ENCODE measurements around the gene MTCL3.

The MTCL3 gene

DNA sequence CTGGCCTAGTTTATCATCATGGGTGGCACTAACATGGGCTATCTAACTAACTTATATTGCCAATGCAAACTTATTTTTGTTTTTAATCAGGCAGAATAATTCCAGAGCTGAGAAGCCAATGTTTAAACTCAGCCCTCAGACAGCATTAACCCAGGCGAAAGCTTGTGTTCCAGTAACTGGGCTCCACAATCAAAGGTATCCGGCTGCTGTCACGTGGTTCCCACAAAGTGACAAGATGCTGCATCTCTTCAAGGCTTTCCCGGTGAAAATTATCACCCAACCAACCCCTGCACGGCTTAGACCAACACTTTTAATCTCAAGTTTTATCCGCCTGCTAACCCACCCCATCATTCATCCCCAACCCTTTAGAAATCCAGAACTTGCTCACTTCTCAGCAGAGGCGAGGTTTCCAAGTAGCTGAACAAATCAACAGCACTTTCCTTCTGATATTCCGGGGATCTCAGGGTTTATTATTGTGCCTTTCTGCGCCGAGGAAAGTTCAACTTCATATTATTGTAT, 885 bp downstream of the MTCL3 start:
- no peaks in the 10 kb centered on the region for H3K36me3 ChIP-seq
- no peak overlapping the region for H3K4me3 ChIP-seq
- H3K27me3 ChIP-seq: no peaks in the 10 kb centered on the region
- no peak for DNase-seq
- no peaks in the 10 kb centered on the region for H3K9me3 ChIP-seq

GRCh38 chr6:127517693-127518092, 1.4 kb downstream of the MTCL3 start:
- H3K4me3 ChIP-seq: no peak overlapping the region

DNA sequence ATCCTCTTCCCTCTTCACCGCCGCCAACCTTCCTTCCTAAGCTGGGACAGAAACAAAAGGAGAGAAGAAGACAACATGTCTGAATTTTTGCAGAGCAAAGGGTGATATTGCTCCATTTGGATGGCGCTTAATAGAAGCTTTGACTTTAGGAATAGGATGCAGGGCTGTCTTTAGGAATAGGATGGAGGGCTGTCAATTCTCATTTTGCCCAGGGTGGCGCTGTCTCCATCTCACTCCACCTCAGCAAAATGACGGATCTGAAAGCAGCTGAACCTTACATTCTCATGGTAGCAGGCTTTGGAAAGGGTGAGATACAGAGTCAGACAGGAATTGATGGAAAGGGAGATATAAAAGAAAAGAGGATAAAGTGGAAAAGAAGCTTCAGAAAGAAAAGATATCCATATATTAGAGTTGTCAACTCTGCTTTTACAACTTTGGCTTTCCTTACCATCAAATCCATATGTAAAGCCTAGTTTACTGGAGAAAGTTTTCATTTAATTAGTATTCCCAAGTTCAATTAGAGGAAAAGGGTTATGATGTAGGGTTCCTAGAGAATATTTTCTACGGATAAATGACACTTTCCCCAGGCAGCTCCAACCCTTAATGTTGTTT, 2.4 kb downstream of the MTCL3 start:
- Histone ChIP-seq H3K9me3 (no peaks in the 10 kb centered on the region), H3K4me3 (peak overlapping the region; percentile 51), H3K36me3 (no peaks in the 10 kb centered on the region), H3K27me3 (no peaks in the 10 kb centered on the region)
- peak; percentile 54 for DNase-seq

More at GRCh38 chr6:127517693-127518092, 1.4 kb downstream of the MTCL3 start:
- no peaks in the 10 kb centered on the region for H3K36me3 ChIP-seq
- no peaks in the 10 kb centered on the region for H3K27me3 ChIP-seq
- no peak for DNase-seq
- H3K9me3 ChIP-seq: no peaks in the 10 kb centered on the region

DNA sequence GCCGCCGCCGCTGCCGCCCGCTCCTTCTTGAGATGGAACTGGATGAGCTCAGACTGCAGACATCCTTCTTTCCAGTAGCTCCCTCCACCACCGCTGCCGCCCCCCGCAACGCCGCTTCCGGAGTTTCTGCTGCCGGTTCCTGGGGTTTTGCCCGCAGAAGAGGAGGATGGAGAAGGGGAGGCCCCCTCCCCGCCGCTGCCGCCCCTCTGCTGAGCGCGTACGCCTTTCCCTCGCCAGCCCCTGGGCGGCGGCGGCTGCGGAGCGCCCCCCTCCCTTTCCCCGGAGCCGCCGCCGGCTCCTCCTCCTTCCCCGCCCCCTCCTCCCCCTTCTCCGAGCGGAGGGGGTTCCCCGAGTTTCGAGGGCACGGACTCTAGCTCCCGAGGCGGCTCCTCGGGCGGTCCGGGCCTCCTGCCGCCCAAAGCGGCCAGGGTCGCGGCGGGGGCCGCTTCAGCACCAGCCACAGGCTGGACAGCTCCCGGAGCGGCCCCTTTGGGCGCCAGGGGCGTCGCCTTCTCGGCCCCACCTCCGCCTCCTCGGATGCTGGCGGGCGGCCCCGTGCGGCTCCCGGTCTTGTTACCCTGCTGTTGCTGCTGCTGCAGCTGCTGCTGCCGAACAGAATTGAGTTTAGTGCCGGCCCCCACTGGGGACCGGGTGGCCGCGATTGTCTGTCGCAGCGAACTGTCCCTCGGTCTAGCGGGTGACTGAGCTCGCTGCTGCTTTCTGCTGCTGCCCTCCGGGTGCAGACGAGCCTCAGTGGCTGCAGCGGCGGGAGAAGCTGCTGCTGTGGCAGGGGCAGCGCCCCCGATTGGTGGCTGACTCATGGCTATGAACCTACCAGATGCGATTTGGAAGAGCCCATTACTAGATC, 3.1 kb downstream of the MTCL3 start:
- no peaks in the 10 kb centered on the region for H3K27me3 ChIP-seq
- DNase-seq: peak; percentile 77
- peak overlapping the region; percentile 51 for H3K4me3 ChIP-seq
- H3K9me3 ChIP-seq: no peaks in the 10 kb centered on the region
- H3K36me3 ChIP-seq: no peaks in the 10 kb centered on the region

DNA sequence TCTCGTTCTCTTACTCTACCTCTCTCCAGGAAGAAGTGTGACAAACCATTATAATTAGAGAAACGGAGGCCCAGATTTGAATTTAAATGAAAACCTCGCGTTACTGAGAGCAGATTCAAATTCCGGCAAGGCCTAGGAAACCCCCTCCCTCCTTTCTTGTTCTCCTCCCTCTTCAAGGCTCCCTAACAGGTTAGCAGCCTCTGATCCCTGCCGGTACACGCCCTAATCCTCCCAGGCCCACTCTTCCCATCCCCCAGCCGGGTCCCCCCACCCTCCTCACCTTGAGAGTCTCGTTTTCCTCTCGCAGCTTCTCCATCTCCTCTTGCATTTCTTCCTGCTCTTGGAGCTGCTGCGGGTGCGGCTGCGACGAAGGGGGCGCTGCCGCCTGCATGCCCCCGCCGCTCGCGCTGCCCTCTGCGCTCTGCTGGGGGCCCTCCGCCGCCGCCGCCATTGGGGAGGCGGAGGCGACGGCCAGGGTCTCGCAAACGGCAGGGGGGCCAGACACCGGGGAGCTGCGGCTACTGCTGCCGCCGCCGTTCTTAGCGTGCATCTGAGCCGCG, 3.8 kb downstream of the MTCL3 start:
- no peak for DNase-seq
- H3K9me3 ChIP-seq: no peaks in the 10 kb centered on the region
- H3K4me3 ChIP-seq: peak overlapping the region; percentile 51
- H3K27me3 ChIP-seq: no peaks in the 10 kb centered on the region
- no peaks in the 10 kb centered on the region for H3K36me3 ChIP-seq

DNA sequence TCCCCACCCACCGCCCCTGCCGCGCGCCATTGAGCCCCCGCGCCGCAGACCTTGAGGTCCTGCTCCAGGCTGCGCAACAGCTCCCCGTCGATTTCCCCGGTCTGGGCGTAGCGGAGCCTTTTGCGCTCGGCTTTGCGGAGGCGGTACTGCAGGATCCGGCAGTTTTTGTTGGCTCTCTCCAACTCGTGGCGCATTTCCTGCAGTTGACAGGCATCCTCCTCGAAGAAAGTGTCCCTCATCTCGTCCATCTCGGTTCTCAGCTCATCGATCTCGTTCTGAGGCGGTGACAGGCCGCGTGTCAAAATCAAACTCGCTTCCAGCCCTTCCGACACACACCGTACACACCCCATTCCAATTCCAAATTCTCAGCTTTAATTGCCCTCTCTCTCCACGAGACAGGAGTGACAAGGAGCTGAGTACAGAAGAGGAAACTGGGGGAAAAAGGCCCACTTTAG, 4.3 kb downstream of the MTCL3 start:
- Histone ChIP-seq H3K27me3 (no peaks in the 10 kb centered on the region), H3K4me3 (no peak overlapping the region), H3K36me3 (no peaks in the 10 kb centered on the region), H3K9me3 (no peaks in the 10 kb centered on the region)
- no peak for DNase-seq

- no peaks in the 10 kb centered on the region for H3K27me3 ChIP-seq
- no peaks in the 10 kb centered on the region for H3K9me3 ChIP-seq
- DNase-seq: no peak
- H3K4me3 ChIP-seq: no peak overlapping the region
- no peaks in the 10 kb centered on the region for H3K36me3 ChIP-seq
Observed at GRCh38 chr6:127514179-127514772, 4.9 kb downstream of the MTCL3 start.

GRCh38 chr6:127513425-127513824, 5.7 kb downstream of the MTCL3 start:
- Histone ChIP-seq H3K27me3 (no peaks in the 10 kb centered on the region), H3K9me3 (no peaks in the 10 kb centered on the region), H3K4me3 (no peak overlapping the region), H3K36me3 (no peaks in the 10 kb centered on the region)
- no peak for DNase-seq

- no peaks in the 10 kb centered on the region for H3K27me3 ChIP-seq
- no peak for DNase-seq
- H3K36me3 ChIP-seq: no peaks in the 10 kb centered on the region
- H3K9me3 ChIP-seq: no peaks in the 10 kb centered on the region
- no peak overlapping the region for H3K4me3 ChIP-seq
Observed at GRCh38 chr6:127510876-127511275, 8.3 kb downstream of the MTCL3 start.

- H3K9me3 ChIP-seq: no peaks in the 10 kb centered on the region
- no peaks in the 10 kb centered on the region for H3K27me3 ChIP-seq
- DNase-seq: no peak
- H3K4me3 ChIP-seq: no peak overlapping the region
- H3K36me3 ChIP-seq: no peaks in the 10 kb centered on the region
Observed at GRCh38 chr6:127506894-127507293, 12.2 kb downstream of the MTCL3 start.

DNA sequence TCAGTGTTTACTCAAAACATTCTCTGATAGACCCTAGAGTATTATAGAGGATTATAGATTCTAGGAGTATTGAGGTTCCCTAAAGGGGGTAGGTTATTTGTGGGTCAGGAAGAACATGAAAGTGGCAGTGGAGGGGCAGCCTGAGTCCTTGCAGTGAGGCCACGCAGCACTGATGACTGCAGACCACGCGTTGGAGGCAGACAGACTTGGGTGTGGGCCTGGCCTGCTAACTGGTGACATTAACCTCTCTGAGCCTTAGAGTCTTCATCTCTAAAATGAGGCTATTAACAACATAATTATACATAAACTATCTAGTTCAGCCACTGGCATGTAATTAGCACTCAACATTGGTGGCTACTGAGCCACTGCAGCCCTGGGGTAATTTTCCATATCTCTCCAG, 16.1 kb downstream of the MTCL3 start:
- DNase-seq: no peak
- H3K9me3 ChIP-seq: no peaks in the 10 kb centered on the region
- H3K36me3 ChIP-seq: no peaks in the 10 kb centered on the region
- H3K4me3 ChIP-seq: no peak overlapping the region
- H3K27me3 ChIP-seq: no peaks in the 10 kb centered on the region

- no peaks in the 10 kb centered on the region for H3K27me3 ChIP-seq
- H3K9me3 ChIP-seq: no peaks in the 10 kb centered on the region
- no peak for DNase-seq
- no peaks in the 10 kb centered on the region for H3K36me3 ChIP-seq
- H3K4me3 ChIP-seq: no peak overlapping the region
Observed at GRCh38 chr6:127497410-127497809, 21.7 kb downstream of the MTCL3 start.

- no peak for DNase-seq
- H3K36me3 ChIP-seq: no peaks in the 10 kb centered on the region
- H3K9me3 ChIP-seq: no peaks in the 10 kb centered on the region
- H3K4me3 ChIP-seq: no peak overlapping the region
- no peaks in the 10 kb centered on the region for H3K27me3 ChIP-seq
Observed at GRCh38 chr6:127496471-127496870, 22.7 kb downstream of the MTCL3 start.

GRCh38 chr6:127494240-127494767, 24.8 kb downstream of the MTCL3 start:
- no peak overlapping the region for H3K4me3 ChIP-seq
- DNase-seq: no peak
- no peaks in the 10 kb centered on the region for H3K36me3 ChIP-seq
- H3K9me3 ChIP-seq: no peaks in the 10 kb centered on the region; the same call in 1 of the 2 replicates
- H3K27me3 ChIP-seq: no peaks in the 10 kb centered on the region

DNA sequence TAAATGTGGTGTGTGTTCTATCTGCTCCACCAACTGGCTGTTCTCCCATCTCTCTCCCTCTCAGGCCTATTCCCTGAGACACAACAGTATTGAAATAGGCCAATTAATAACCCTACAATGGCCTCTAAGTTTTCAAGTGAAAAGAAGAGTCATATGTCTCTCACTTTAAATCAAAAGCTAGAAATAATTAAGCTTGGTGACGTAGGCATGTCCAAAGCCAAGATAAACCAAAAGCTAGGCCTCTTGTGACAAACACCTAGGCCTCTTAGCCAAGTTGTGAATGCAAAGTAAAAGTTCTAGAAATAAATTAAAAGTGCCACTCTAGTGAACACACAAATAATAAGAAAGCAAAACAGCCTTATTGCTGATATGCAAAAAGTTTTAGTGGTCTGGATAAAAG, 29.9 kb downstream of the MTCL3 start:
- H3K9me3 ChIP-seq: no peaks in the 10 kb centered on the region; the same call in 1 of the 2 replicates

DNA sequence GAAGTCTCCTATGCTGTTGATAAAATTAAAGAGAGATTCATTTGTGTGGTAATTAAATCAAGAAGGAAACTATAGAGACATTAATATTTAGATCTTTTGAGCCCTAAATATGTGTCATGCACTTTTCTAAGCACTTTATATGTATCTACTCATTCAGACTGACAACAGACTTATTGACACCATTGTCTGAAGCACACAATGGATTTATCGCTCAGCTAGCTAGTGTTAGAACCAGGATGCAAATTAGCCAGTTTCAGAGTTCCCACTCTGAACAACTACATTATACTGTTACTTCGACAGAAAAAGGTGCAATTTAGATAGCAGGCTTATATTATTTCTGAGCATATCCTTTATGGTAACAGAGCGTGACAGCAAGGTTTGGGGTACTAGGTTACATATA, 32.2 kb downstream of the MTCL3 start:
- no peaks in the 10 kb centered on the region for H3K36me3 ChIP-seq
- no peak for DNase-seq
- H3K9me3 ChIP-seq: no peaks in the 10 kb centered on the region; the same call in 1 of the 2 replicates
- no peak overlapping the region for H3K4me3 ChIP-seq
- H3K27me3 ChIP-seq: no peaks in the 10 kb centered on the region

More for the DNA sequence above, 29.9 kb downstream of the MTCL3 start:
- H3K27me3 ChIP-seq: no peaks in the 10 kb centered on the region
- H3K36me3 ChIP-seq: no peaks in the 10 kb centered on the region
- no peak for DNase-seq
- H3K4me3 ChIP-seq: no peak overlapping the region
